HCT116 (cell line): ENCODE data around the gene PJA1. TPM values are rescaled to one million over a fixed set of nuclear protein-coding genes. Genes with fewer than 3 reads are reported as not detected.

Source experiments
- ATAC-seq: fragments of 200-7000 bp; cut with Tn5 transposase; 2 replicates; pipeline ENCODE4 v1.9.1; 2020; ENCODE audit warnings: mild to moderate bottlenecking, moderate library complexity
- BruUV-seq: library from RNA; stranded (reverse); fragments of 400-500 nt; replicated peaks from 2 replicates; lab custom pipeline; 2021; lab: Mats Ljungman, UMichigan
- CTCF ChIA-PET: fragments of 300-600 bp; sonication (Branson Sonifier 250); formaldehyde crosslinking; loops from one replicate; lab custom pipeline; 2021; ENCODE audit warnings: antibody characterized with exemption; lab: Charles Lee
- POLR2A ChIA-PET: fragments of 300-600, 350-600 bp; sonication (Branson Sonifier 250); formaldehyde crosslinking; loops from one replicate; lab custom pipeline; 2021; ENCODE audit warnings: antibody characterized with exemption; lab: Charles Lee
- RAD21 ChIA-PET, 2 experiments: fragments of 300-600 bp; sonication (Branson Sonifier 250); formaldehyde crosslinking; loops; one replicate each; lab custom pipeline; 2023; ENCODE audit warnings: low total read pairs in 2 of 2; ENCODE audit not compliant: uncharacterized antibody in 2 of 2, unreplicated experiment in 2 of 2, low non-redundant PET in 1 of 2; lab: Charles Lee
- DNase-seq: peaks from one replicate; pipeline ENCODE4 v3.0.0-alpha.2; 2010; ENCODE audit warnings: low read depth, low spot score
- H2AFZ ChIP-seq: fragments of 200-600 bp; shearing (Covaris generic), sonication (generic); 2 replicates; pipeline ENCODE4 v1.6.1; 2017; ENCODE audit warnings: low read depth, mixed run types, mixed read lengths, antibody characterized with exemption, low read length; ENCODE audit not compliant: poor library complexity, severe bottlenecking
- H3K27ac ChIP-seq: 2 replicates; pipeline ENCODE4 v1.5.1; 2012; ENCODE audit warnings: low read depth, low read length
- H3K27me3 ChIP-seq: fragments of 200-600 bp; sonication (generic); 2 replicates; pipeline ENCODE4 v1.6.1; 2016; ENCODE audit warnings: mixed run types, low read length, mixed read lengths; ENCODE audit not compliant: insufficient read depth
- H3K36me3 ChIP-seq, 2 experiments: fragments of 200-500 bp in 1 of 2; fragments of 200-600 bp in 1 of 2; sonication (Bioruptor generic) in 1 of 2; sonication (generic) in 1 of 2; 2 replicates each; pipeline versions ENCODE4 v1.5.1 to v1.6.1; 2014 to 2016; ENCODE audit warnings: low read length in 2 of 2, inconsistent platforms in 1 of 2, mixed read lengths in 1 of 2, mixed run types in 1 of 2; ENCODE audit not compliant: insufficient read depth in 2 of 2, control insufficient read depth in 1 of 2
- H3K4me1 ChIP-seq, 2 experiments: fragments of 200-600 bp in 1 of 2; sonication (generic) in 1 of 2; 2 replicates each; pipeline versions ENCODE4 v1.5.1 to v1.6.1; 2012 to 2017; ENCODE audit warnings: low read length in 2 of 2, inconsistent platforms in 1 of 2, mild to moderate bottlenecking in 1 of 2, mixed read lengths in 1 of 2, mixed run types in 1 of 2, moderate library complexity in 1 of 2; ENCODE audit not compliant: insufficient read depth in 2 of 2, control insufficient read depth in 1 of 2
- H3K4me2 ChIP-seq: fragments of 200-600 bp; sonication (generic); 2 replicates; pipeline ENCODE4 v1.6.1; 2017; ENCODE audit warnings: mixed run types, low read length, mixed read lengths
- H3K4me3 ChIP-seq, 2 experiments: fragments of 200-600 bp in 1 of 2; sonication (generic) in 1 of 2; replicated peaks in 1 of 2; 2 replicates each; pipeline ENCODE4 v1.5.1; 2011 to 2016; ENCODE audit warnings: low read length in 2 of 2, control low read depth in 1 of 2, low read depth in 1 of 2, mild to moderate bottlenecking in 1 of 2, mixed read lengths in 1 of 2, mixed run types in 1 of 2
- H3K79me2 ChIP-seq: fragments of 200-600 bp; sonication (generic); 2 replicates; pipeline ENCODE4 v1.6.1; 2017; ENCODE audit warnings: mild to moderate bottlenecking, mixed run types, low read length, moderate library complexity, mixed read lengths; ENCODE audit not compliant: insufficient read depth
- H3K9ac ChIP-seq: fragments of 200-600 bp; sonication (generic); 2 replicates; pipeline ENCODE4 v1.6.1; 2016; ENCODE audit warnings: low read length, mixed read lengths
- H3K9me2 ChIP-seq: fragments of 200-600 bp; sonication (generic), shearing (Covaris generic); 2 replicates; pipeline ENCODE4 v1.6.1; 2017; ENCODE audit warnings: mixed run types, mild to moderate bottlenecking, moderate library complexity; ENCODE audit not compliant: insufficient read depth
- H3K9me3 ChIP-seq, 2 experiments: fragments of 200-500 bp in 1 of 2; fragments of 200-600 bp in 1 of 2; sonication (Bioruptor generic) in 1 of 2; sonication (generic) in 1 of 2; 2 replicates each; pipeline ENCODE4 v1.6.1; 2014 to 2017; ENCODE audit warnings: low read length in 2 of 2, mixed read lengths in 2 of 2, inconsistent platforms in 1 of 2, low read depth in 1 of 2, mild to moderate bottlenecking in 1 of 2, mixed run types in 1 of 2, moderate library complexity in 1 of 2; ENCODE audit not compliant: control insufficient read depth in 1 of 2, insufficient read depth in 1 of 2
- H4K20me1 ChIP-seq: fragments of 200-600 bp; sonication (generic), shearing (Covaris generic); 2 replicates; pipeline ENCODE4 v1.6.1; 2017; ENCODE audit warnings: mixed run types, mild to moderate bottlenecking, moderate library complexity; ENCODE audit not compliant: insufficient read depth
- CBX3 ChIP-seq: IDR thresholded peaks from 2 replicates; pipeline ENCODE4 v1.6.1; 2012; ENCODE audit warnings: low read depth
- EGR1 ChIP-seq: IDR thresholded peaks from 2 replicates; pipeline ENCODE4 v1.6.1; 2012; ENCODE audit warnings: low read depth
- ELF1 ChIP-seq: IDR thresholded peaks from 2 replicates; pipeline ENCODE4 v1.6.1; 2012; ENCODE audit warnings: low read depth, borderline replicate concordance
- FOSL1 ChIP-seq: IDR thresholded peaks from 2 replicates; pipeline ENCODE4 v1.6.1; 2012; ENCODE audit warnings: low read depth
- JUND ChIP-seq: IDR thresholded peaks from 2 replicates; pipeline ENCODE4 v1.6.1; 2012
- POLR2A ChIP-seq: IDR thresholded peaks from 2 replicates; pipeline ENCODE4 v1.7.0; 2011; ENCODE audit warnings: borderline replicate concordance; ENCODE audit not compliant: insufficient read depth, insufficient read length; ENCODE audit errors: extremely low read depth
- POLR2AphosphoS5 ChIP-seq: IDR thresholded peaks from 2 replicates; pipeline ENCODE4 v1.6.1; 2011; ENCODE audit warnings: mild to moderate bottlenecking, low read depth, low read length, moderate library complexity
- RAD21 ChIP-seq: IDR thresholded peaks from 2 replicates; pipeline ENCODE4 v1.6.1; 2012; ENCODE audit warnings: low read depth, mild to moderate bottlenecking
- SIN3A ChIP-seq: IDR thresholded peaks from 2 replicates; pipeline ENCODE4 v1.6.1; 2012; ENCODE audit warnings: low read depth
- SP1 ChIP-seq: IDR thresholded peaks from 2 replicates; pipeline ENCODE4 v1.6.1; 2012; ENCODE audit warnings: low read depth
- SRF ChIP-seq: IDR thresholded peaks from 2 replicates; pipeline ENCODE4 v1.6.1; 2012; ENCODE audit warnings: low read depth
- TCF7L2 ChIP-seq: IDR thresholded peaks from 2 replicates; pipeline ENCODE4 v1.7.0; 2011; ENCODE audit warnings: borderline replicate concordance, inconsistent platforms; ENCODE audit not compliant: insufficient read depth, insufficient read length; ENCODE audit errors: extremely low read depth
- ZNF274 ChIP-seq: fragments of 200-500 bp; sonication (Bioruptor generic); IDR thresholded peaks from 2 replicates; pipeline ENCODE4 v1.6.1; 2014; ENCODE audit warnings: mild to moderate bottlenecking, low read depth, low read length, inconsistent platforms
- intact Hi-C: fragments of 100-400 bp; cut with micrococcal nuclease; formaldehyde crosslinking; loops from 2 replicates; pipeline ENCODE4 v1.10.0; 2022
- total RNA-seq: library from RNA; stranded (reverse); gene quantifications from one replicate; pipeline ENCODE4 v1.2.1, GENCODE V29; 2021; ENCODE audit not compliant: unreplicated experiment
- TF ChIP-seq, protein P1 (sequence below): IDR thresholded peaks from 2 replicates; pipeline ENCODE4 v1.6.1; 2012; ENCODE audit warnings: low read depth

The PJA1 gene
- total RNA-seq, 1 experiment from 2014 or later, result 15.7 TPM

DNA sequence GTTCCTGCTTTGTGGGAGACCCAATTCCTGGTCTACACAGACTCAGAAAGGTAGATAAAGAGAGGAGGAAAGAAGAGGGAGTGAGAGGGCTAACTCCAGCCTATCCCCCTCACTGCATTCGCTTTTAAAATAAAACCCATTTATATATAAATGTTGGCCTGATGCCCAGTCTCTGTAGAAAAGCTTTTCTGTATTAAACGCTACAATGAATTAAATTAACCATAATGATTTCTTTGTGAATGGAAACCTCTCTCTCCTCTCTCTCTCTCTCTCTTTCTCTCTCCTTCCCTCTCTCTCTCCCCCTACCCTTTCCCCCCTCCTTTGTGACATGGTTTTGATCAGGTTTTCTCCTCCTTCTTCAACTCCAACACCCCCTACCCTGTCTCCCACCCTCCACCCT lies 34.8 kb downstream of the PJA1 start:
- POLR2A ChIA-PET, result no interaction called here
- intact Hi-C loops, result loop anchor here (5.0 kb wide), 2 partner anchors 92 to 303 kb away; partner anchors contain the start of gene EFNB1
- CTCF ChIA-PET, result no interaction called here

DNA sequence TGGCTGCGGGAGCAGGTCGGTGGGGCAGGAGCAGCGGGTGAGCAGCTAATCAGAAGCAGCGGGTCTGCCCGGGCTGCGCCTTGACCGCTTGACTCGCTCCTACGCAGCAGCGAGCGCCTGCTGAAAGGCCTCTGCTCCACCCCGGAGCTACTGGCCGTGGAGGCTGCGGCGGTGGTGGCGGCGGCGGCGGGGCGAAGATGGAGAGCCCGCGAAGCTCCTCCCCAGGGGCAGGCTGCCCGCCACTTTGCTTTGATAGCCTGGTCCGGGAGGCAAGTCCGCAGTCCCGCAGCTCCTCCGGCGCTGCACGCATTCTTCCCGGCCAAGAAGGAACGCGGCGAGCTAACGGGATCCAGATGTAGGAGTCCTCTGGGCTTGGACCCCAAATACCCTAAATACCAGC lies 36.7 kb downstream of the PJA1 start:
- TF ChIP-seq, protein P1, sequence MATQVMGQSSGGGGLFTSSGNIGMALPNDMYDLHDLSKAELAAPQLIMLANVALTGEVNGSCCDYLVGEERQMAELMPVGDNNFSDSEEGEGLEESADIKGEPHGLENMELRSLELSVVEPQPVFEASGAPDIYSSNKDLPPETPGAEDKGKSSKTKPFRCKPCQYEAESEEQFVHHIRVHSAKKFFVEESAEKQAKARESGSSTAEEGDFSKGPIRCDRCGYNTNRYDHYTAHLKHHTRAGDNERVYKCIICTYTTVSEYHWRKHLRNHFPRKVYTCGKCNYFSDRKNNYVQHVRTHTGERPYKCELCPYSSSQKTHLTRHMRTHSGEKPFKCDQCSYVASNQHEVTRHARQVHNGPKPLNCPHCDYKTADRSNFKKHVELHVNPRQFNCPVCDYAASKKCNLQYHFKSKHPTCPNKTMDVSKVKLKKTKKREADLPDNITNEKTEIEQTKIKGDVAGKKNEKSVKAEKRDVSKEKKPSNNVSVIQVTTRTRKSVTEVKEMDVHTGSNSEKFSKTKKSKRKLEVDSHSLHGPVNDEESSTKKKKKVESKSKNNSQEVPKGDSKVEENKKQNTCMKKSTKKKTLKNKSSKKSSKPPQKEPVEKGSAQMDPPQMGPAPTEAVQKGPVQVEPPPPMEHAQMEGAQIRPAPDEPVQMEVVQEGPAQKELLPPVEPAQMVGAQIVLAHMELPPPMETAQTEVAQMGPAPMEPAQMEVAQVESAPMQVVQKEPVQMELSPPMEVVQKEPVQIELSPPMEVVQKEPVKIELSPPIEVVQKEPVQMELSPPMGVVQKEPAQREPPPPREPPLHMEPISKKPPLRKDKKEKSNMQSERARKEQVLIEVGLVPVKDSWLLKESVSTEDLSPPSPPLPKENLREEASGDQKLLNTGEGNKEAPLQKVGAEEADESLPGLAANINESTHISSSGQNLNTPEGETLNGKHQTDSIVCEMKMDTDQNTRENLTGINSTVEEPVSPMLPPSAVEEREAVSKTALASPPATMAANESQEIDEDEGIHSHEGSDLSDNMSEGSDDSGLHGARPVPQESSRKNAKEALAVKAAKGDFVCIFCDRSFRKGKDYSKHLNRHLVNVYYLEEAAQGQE, result no peak
- no peak for TF ChIP-seq POLR2A
- TF ChIP-seq SIN3A, result no peak
- TF ChIP-seq SP1, result no peak
- no peak for TF ChIP-seq ZNF274
- Histone ChIP-seq H3K79me2 (no peaks in the 10 kb centered on the region), H3K4me1 (0 out of 4 replicates have a peak, but pooled peaks cover 0 to 2% of the 10 kb centered on the region in 2 experiments), H2AFZ (no peak overlapping the region), H3K9me2 (no peaks in the 10 kb centered on the region), H4K20me1 (no peaks in the 10 kb centered on the region), H3K27ac (no peak overlapping the region), H3K9ac (no peak overlapping the region), H3K27me3 (no peaks in the 10 kb centered on the region), H3K4me2 (no peak overlapping the region), H3K36me3 (no peaks in the 10 kb centered on the region), H3K9me3 (no peaks in the 10 kb centered on the region), H3K4me3 (no peak overlapping the region)
- no peak for DNase-seq
- intact Hi-C loops, result no loop called here
- BruUV-seq, result no TSS peak
- CTCF ChIA-PET, result no interaction called here
- no peak for ATAC-seq
- POLR2A ChIA-PET, result no interaction called here
- RAD21 ChIA-PET, result no interaction called here

More for the DNA sequence above, 34.8 kb downstream of the PJA1 start:
- BruUV-seq, result no TSS peak
- no peaks in the 10 kb centered on the region for H3K27me3 ChIP-seq
- no peaks in the 10 kb centered on the region for H3K36me3 ChIP-seq
- RAD21 ChIA-PET, result no interaction called here
- H3K4me2 ChIP-seq, result no peak overlapping the region
- H4K20me1 ChIP-seq, result no peaks in the 10 kb centered on the region
- H2AFZ ChIP-seq, result no peak overlapping the region
- H3K4me3 ChIP-seq, result no peak overlapping the region
- no peak for DNase-seq
- ATAC-seq, result no peak
- H3K79me2 ChIP-seq, result no peaks in the 10 kb centered on the region
- 0 out of 4 replicates have a peak, but pooled peaks cover 0 to 4% of the 10 kb centered on the region in 2 experiments for H3K4me1 ChIP-seq
- H3K27ac ChIP-seq, result no peak overlapping the region
- H3K9me2 ChIP-seq, result no peaks in the 10 kb centered on the region
- H3K9ac ChIP-seq, result no peak overlapping the region
- no peaks in the 10 kb centered on the region for H3K9me3 ChIP-seq
- TF ChIP-seq RAD21, result no peak
- no peak for TF ChIP-seq POLR2AphosphoS5
- TF ChIP-seq CBX3, result no peak
- no peak for TF ChIP-seq JUND
- TF ChIP-seq ELF1, result no peak
- no peak for TF ChIP-seq SRF
- TF ChIP-seq POLR2A, result no peak
- TF ChIP-seq FOSL1, result no peak
- TF ChIP-seq SIN3A, result no peak
- no peak for TF ChIP-seq TCF7L2
- no peak for TF ChIP-seq EGR1
